HEK293 (cell line): Measurements from ENCODE around the gene PER1.

Experiments used
- CTCF ChIA-PET: fragments of 350-600 bp; formaldehyde crosslinking; extraction: SDS; loops from one replicate; lab custom pipeline; 2021; ENCODE audit warnings: antibody characterized with exemption; lab: Yijun Ruan, JAX
- POLR2A ChIA-PET: fragments of 300-600 bp; formaldehyde crosslinking; extraction: SDS; loops from one replicate; lab custom pipeline; 2020; ENCODE audit warnings: antibody characterized with exemption, inconsistent platforms; lab: Yijun Ruan, JAX
- H3K27ac ChIP-seq: fragments of 200-500 bp; sonication (Bioruptor generic); 2 replicates; pipeline ENCODE4 v1.5.1; 2014; ENCODE audit warnings: low read depth, low read length, control low read depth, inconsistent platforms; ENCODE audit errors: extremely low read depth
- H3K36me3 ChIP-seq, 2 experiments: fragments of 200-500 bp in 1 of 2; sonication (Bioruptor generic) in 1 of 2; 1 replicate in 1 of 2; 2 replicates in 1 of 2; pipeline ENCODE4 v1.5.1; 2014 to 2017; ENCODE audit warnings: inconsistent platforms in 2 of 2, low read length in 2 of 2; ENCODE audit not compliant: control insufficient read depth in 2 of 2, insufficient read depth in 1 of 2
- H3K4me1 ChIP-seq: fragments of 200-500 bp; sonication (Bioruptor generic); 2 replicates; pipeline ENCODE4 v1.5.1; 2014; ENCODE audit warnings: mild to moderate bottlenecking, low read length, inconsistent platforms; ENCODE audit not compliant: control insufficient read depth, insufficient read depth
- H3K4me3 ChIP-seq: 2 replicates; pipeline ENCODE4 v1.5.1; 2011; ENCODE audit warnings: low read depth, mild to moderate bottlenecking, control low read depth, low read length, moderate library complexity
- H3K9me3 ChIP-seq: fragments of 200-500 bp; sonication (Bioruptor generic); 2 replicates; pipeline ENCODE4 v1.5.1; 2014; ENCODE audit warnings: low read depth, low read length, inconsistent platforms; ENCODE audit not compliant: control insufficient read depth, insufficient read depth
- BCL11B ChIP-seq: fragments of 450-650 bp; formaldehyde crosslinking; IDR thresholded peaks from 2 replicates; pipeline ENCODE4 v1.5.1; 2016; ENCODE audit warnings: low read depth, missing biosample characterization, missing genetic modification characterization
- KLF7 ChIP-seq: fragments of 450-650 bp; formaldehyde crosslinking; IDR thresholded peaks from 2 replicates; pipeline ENCODE4 v1.5.1; 2016; ENCODE audit warnings: missing biosample characterization, missing genetic modification characterization, borderline replicate concordance
- MZF1 ChIP-seq: fragments of 450-650 bp; formaldehyde crosslinking; IDR thresholded peaks from 2 replicates; pipeline ENCODE4 v1.5.1; 2017; ENCODE audit warnings: missing biosample characterization, missing genetic modification characterization, borderline replicate concordance
- REST ChIP-seq: fragments of 450-650 bp; formaldehyde crosslinking; IDR thresholded peaks from 2 replicates; pipeline ENCODE4 v1.5.1; 2016; ENCODE audit warnings: missing biosample characterization, missing genetic modification characterization
- SCRT1 ChIP-seq: fragments of 450-650 bp; formaldehyde crosslinking; IDR thresholded peaks from 2 replicates; pipeline ENCODE4 v1.5.1; 2016; ENCODE audit warnings: missing biosample characterization, missing genetic modification characterization, borderline replicate concordance
- SCRT2 ChIP-seq: fragments of 450-650 bp; formaldehyde crosslinking; IDR thresholded peaks from 2 replicates; pipeline ENCODE4 v1.5.1; 2016; ENCODE audit warnings: missing biosample characterization, missing genetic modification characterization
- ZBTB1 ChIP-seq: fragments of 450-650 bp; formaldehyde crosslinking; IDR thresholded peaks from 2 replicates; pipeline ENCODE4 v1.5.1; 2016; ENCODE audit warnings: missing biosample characterization, missing genetic modification characterization
- ZBTB11 ChIP-seq: fragments of 450-650 bp; formaldehyde crosslinking; conservative IDR thresholded peaks from 2 replicates; pipeline ENCODE4 v1.5.1; 2016; ENCODE audit warnings: low read depth, missing biosample characterization, missing genetic modification characterization
- ZBTB21 ChIP-seq: fragments of 450-650 bp; formaldehyde crosslinking; IDR thresholded peaks from 2 replicates; pipeline ENCODE4 v1.5.1; 2017; ENCODE audit warnings: missing biosample characterization, missing genetic modification characterization
- ZFHX2 ChIP-seq: fragments of 450-650 bp; formaldehyde crosslinking; conservative IDR thresholded peaks from 2 replicates; pipeline ENCODE4 v1.5.1; 2016; ENCODE audit warnings: missing biosample characterization, missing genetic modification characterization
- ZIC2 ChIP-seq: fragments of 450-650 bp; formaldehyde crosslinking; IDR thresholded peaks from 2 replicates; pipeline ENCODE4 v1.5.1; 2016; ENCODE audit warnings: missing biosample characterization, missing genetic modification characterization
- ZNF146 ChIP-seq: fragments of 450-650 bp; formaldehyde crosslinking; IDR thresholded peaks from 2 replicates; pipeline ENCODE4 v1.5.1; 2016; ENCODE audit warnings: missing biosample characterization, missing genetic modification characterization
- ZNF169 ChIP-seq: fragments of 450-650 bp; formaldehyde crosslinking; IDR thresholded peaks from 2 replicates; pipeline ENCODE4 v1.5.1; 2016; ENCODE audit warnings: missing biosample characterization, missing genetic modification characterization
- ZNF19 ChIP-seq: fragments of 450-650 bp; formaldehyde crosslinking; IDR thresholded peaks from 2 replicates; pipeline ENCODE4; 2016; ENCODE audit warnings: missing biosample characterization, missing genetic modification characterization, low read depth
- ZNF350 ChIP-seq: fragments of 450-650 bp; formaldehyde crosslinking; IDR thresholded peaks from 2 replicates; pipeline ENCODE4 v1.5.0; 2017; ENCODE audit warnings: missing biosample characterization, mild to moderate bottlenecking, missing genetic modification characterization
- ZNF362 ChIP-seq: fragments of 450-650 bp; formaldehyde crosslinking; IDR thresholded peaks from 2 replicates; pipeline ENCODE4 v1.5.1; 2016; ENCODE audit warnings: missing biosample characterization, missing genetic modification characterization
- ZNF394 ChIP-seq: fragments of 450-650 bp; formaldehyde crosslinking; IDR thresholded peaks from 2 replicates; pipeline ENCODE4 v1.5.1; 2016; ENCODE audit warnings: missing biosample characterization, missing genetic modification characterization, mild to moderate bottlenecking, moderate library complexity, borderline replicate concordance
- ZNF513 ChIP-seq: fragments of 450-650 bp; IDR thresholded peaks from 2 replicates; pipeline ENCODE4 v1.5.1; 2018; ENCODE audit warnings: missing biosample characterization, missing genetic modification characterization
- ZNF555 ChIP-seq: fragments of 450-650 bp; formaldehyde crosslinking; conservative IDR thresholded peaks from 2 replicates; pipeline ENCODE4 v1.5.1; 2017; ENCODE audit warnings: missing biosample characterization, mild to moderate bottlenecking, missing genetic modification characterization, inconsistent platforms
- ZNF571 ChIP-seq: fragments of 450-650 bp; formaldehyde crosslinking; IDR thresholded peaks from 2 replicates; pipeline ENCODE4 v1.5.0; 2017; ENCODE audit warnings: missing biosample characterization, missing genetic modification characterization
- ZNF654 ChIP-seq: fragments of 450-650 bp; formaldehyde crosslinking; IDR thresholded peaks from 2 replicates; pipeline ENCODE4 v1.5.1; 2016; ENCODE audit warnings: low read depth, missing biosample characterization, missing genetic modification characterization
- ZNF776 ChIP-seq: fragments of 450-650 bp; formaldehyde crosslinking; IDR thresholded peaks from 2 replicates; pipeline ENCODE4 v1.5.0; 2017; ENCODE audit warnings: missing biosample characterization, missing genetic modification characterization, borderline replicate concordance
- ZSCAN30 ChIP-seq: fragments of 450-650 bp; IDR thresholded peaks from 2 replicates; pipeline ENCODE4 v1.5.1; 2018; ENCODE audit warnings: missing biosample characterization, mild to moderate bottlenecking, missing genetic modification characterization, moderate library complexity

Gene PER1

GRCh38 chr17:8159032-8159400 is 6.8 kb upstream of the PER1 start:
- POLR2A ChIA-PET, result interaction anchor here (0.5 to 4.6 kb wide), 5 partner anchors 14 to 80 kb away, joined by 4 to 31 read pairs (median 11); partner anchors contain the start of genes AURKB and BORCS6
- CTCF ChIA-PET, result interaction anchor here (1.0 to 7.3 kb wide), 19 partner anchors 8 to 141 kb away, joined by 3 to 91 read pairs (median 5); partner anchors contain the start of genes ALOXE3, BORCS6, HES7 and TMEM107
- TF ChIP-seq ZNF169 (tag by site-specific recombination), result no peak
- 0 out of 2 replicates have a peak, but pooled peaks have one; percentile 40 for TF ChIP-seq BCL11B (tag by site-specific recombination)
- H3K9me3 ChIP-seq, result no peaks in the 10 kb centered on the region
- no peak overlapping the region for H3K27ac ChIP-seq
- peaks cover 15 to 34% of the 10 kb centered on the region in 2 experiments; a peak in 2 of 3 replicates for H3K36me3 ChIP-seq
- H3K4me1 ChIP-seq, result peaks cover 30% of the 10 kb centered on the region
- H3K4me3 ChIP-seq, result no peak overlapping the region

- Histone ChIP-seq H3K4me1 (peaks cover 30% of the 10 kb centered on the region), H3K27ac (no peak overlapping the region), H3K4me3 (no peak overlapping the region; the same call in 1 of the 2 replicates), H3K36me3 (peaks cover 15 to 34% of the 10 kb centered on the region in 2 experiments; a peak in 2 of 3 replicates), H3K9me3 (no peaks in the 10 kb centered on the region)
- POLR2A ChIA-PET, result interaction anchor here (0.5 to 4.6 kb wide), 7 partner anchors 15 to 89 kb away, joined by 3 to 31 read pairs (median 11); partner anchors contain the start of genes ALOXE3, AURKB, BORCS6 and CTC1
- CTCF ChIA-PET, result interaction anchor here (0.6 to 7.3 kb wide), 25 partner anchors 9 to 142 kb away, joined by 3 to 91 read pairs (median 4); partner anchors contain the start of genes ALOXE3, BORCS6, HES7 and TMEM107
- no peak for TF ChIP-seq KLF7 (tag by site-specific recombination)
- TF ChIP-seq ZNF571 (tag by site-specific recombination), result no peak
- TF ChIP-seq ZIC2, result no peak
- no peak for TF ChIP-seq SCRT1 (tag by site-specific recombination)
- no peak for TF ChIP-seq MZF1 (tag by site-specific recombination)
- TF ChIP-seq REST (tag by site-specific recombination), result no peak
- TF ChIP-seq ZNF776 (tag by site-specific recombination), result no peak
- TF ChIP-seq ZNF513, result no peak
- no peak for TF ChIP-seq ZBTB21
- TF ChIP-seq ZSCAN30 (tag by site-specific recombination), result no peak
- no peak for TF ChIP-seq SCRT2 (tag by site-specific recombination)
- no peak for TF ChIP-seq ZNF19 (tag by site-specific recombination)
- TF ChIP-seq ZNF350 (tag by site-specific recombination), result no peak
- TF ChIP-seq ZNF394, result no peak
- no peak for TF ChIP-seq ZNF555 (tag by site-specific recombination)
- TF ChIP-seq ZBTB11 (tag by site-specific recombination), result peak; percentile 40
- TF ChIP-seq ZBTB1 (tag by site-specific recombination), result no peak
- 0 out of 2 replicates have a peak, but pooled peaks have one; percentile 11 for TF ChIP-seq ZFHX2 (tag by site-specific recombination)
- no peak for TF ChIP-seq ZNF362 (tag by site-specific recombination)
- TF ChIP-seq ZNF654 (tag by site-specific recombination), result peak; percentile 47; the same call in 1 of the 2 replicates
- no peak for TF ChIP-seq ZNF146 (tag by site-specific recombination)
Measured at GRCh38 chr17:8158267-8159031, 6.2 kb upstream of the PER1 start.
